Muscle of back (tissue), 13 donors: ENCODE data around the gene CYP24A1. TPM values are rescaled to one million over a fixed set of nuclear protein-coding genes. Genes with fewer than 3 reads are reported as not detected.
A peak's percentile ranks its signal among the peaks of the same experiment; 100 is the strongest.

Source experiments
- DNase-seq, 3 donors: peaks; one replicate each; pipeline versions ENCODE4 v3.0.0 to v3.0.0-alpha.2; 2013
- long read RNA-seq, 9 donors: transcript quantifications; one replicate each; lab custom pipeline, GENCODE V29; 2026
- polyA plus RNA-seq, 10 donors: library from polyadenylated mRNA; unstranded; fragments of 120-200 nt; gene quantifications; one replicate each; pipeline ENCODE4 v1.2.1, GENCODE V29; 2013; ENCODE audit not compliant: insufficient read length in 10 of 10

The CYP24A1 gene
- 1 to 10 TPM in 3 of 10 donors, under 1 TPM in 7; 0.32 to 1.3 (median 0.54) TPM for polyA plus RNA-seq
- long read RNA-seq, donor 1, result 0 reads
- long read RNA-seq, donor 2, result 0 reads
- long read RNA-seq, donor 3, result 0 reads
- long read RNA-seq, donor 4, result 0 reads
- long read RNA-seq, donor 5, result 0 reads
- long read RNA-seq, donor 6, result 0 reads
- long read RNA-seq, donor 7, result 0 reads
- long read RNA-seq, donor 8, result 0 reads
- long read RNA-seq, donor 9, result 0 reads

DNA sequence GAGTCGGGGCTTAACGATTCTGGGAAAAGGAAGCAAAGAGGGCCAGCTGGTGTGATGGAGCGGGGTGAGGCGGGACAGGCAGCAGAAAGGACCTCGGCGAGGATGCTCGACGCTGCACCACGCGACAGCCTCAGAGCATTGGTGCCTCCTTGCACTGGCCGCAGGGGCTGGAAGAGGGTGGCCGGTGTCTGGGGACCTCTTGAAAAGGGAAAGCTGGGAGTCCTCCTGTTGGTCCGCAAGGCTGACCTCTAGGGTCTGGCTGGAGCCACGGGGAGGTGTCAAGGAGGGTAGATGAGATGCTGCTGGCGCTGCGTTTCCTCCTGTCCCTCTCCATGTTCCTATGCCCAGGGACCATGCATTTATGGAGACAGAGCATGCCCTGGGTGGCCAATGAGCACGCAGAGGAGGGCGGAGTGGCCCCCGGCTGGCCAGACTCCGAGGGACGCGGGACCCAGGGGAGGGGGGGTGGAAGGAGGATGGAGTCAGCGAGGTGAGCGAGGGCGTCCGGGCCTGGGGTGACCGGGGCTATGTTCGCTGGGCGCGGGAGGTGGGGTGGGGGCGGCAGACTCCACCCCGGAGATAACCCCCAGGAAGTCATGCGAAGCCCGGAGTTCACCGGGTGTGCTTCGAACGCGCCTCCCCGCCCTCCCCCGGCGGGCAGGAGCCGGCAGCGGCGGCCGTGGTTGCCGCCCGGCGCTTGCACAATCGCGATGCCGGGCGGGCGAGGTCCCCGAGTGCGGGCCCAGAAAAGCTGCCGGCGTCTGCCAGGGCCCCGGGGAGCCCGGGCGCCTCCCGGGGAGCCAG lies at the start of gene CYP24A1:
Gene CYP24A1 (minus strand): TSS at position 334 of the 804 bp plus-strand sequence. CDS start 407 bp downstream, outside the sequence.
- peak in 1 of 3 donors; percentile 24 for DNase-seq

- no peak for DNase-seq
Observed at GRCh38 chr20:54223285-54223684, 49.5 kb upstream of the CYP24A1 start.

GRCh38 chr20:54221996-54222890 lies 48.5 kb upstream of the CYP24A1 start:
- no peak for DNase-seq

DNA sequence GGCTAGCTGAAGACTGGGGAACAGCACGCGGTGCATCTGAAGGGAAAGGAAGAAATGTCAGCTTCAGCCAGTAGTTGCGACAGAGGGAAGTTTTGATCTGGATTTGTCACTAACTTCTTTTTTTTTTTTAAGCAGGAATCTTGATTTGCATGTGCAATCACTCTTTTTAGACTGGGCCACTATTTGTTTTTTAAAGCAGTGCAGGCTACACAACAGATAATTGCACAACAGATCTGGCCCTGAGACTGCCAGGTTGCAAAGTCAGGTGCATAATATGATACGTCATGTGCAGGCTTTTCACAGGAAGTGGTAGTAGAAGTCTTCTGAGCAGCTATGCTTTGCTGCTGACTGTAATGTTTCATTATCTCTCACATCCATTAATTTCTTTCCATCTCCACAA lies 47.6 kb upstream of the CYP24A1 start:
- DNase-seq, result no peak

DNA sequence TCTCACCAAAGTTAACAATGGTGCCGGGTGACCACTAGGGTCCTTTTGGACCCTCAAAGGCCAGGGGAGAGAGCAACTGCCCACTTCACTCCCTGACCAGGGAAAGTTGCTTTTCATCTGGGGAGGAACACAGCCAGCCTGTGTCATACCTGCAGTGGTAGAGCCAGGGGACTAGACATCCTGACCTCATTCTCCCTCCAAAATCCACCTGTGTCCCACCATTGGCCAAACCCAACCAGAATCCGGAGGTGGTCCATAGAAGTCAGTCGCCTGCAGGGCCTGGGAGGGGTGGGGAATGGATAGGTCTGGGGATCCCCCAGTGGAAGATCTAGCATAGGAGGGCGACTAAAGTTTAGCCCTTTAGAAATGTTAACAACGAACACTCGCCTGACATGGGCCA lies 46.9 kb upstream of the CYP24A1 start:
- DNase-seq, result no peak

GRCh38 chr20:54219751-54220426 lies 46.1 kb upstream of the CYP24A1 start:
- peak in 2 of 3 donors; percentile 44 to 54 for DNase-seq

DNA sequence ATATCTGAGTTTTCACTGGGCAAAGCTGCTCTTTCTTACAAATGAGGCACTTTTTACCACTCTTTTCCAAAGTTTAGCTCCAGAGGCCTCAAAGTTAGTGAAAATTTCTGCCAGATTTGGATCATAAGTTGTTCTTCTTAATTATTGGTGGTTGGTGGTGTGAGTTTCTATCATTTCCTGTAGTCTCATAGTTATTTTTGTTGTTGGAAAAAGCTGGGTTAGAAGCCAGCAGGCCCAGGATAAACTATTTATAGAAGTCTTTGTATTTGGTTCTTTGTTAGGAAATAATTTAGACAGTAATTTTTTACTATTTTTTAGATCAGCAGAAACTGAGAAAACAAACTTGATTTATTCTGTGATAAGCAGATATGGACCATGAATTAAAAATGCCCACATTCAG lies 44.7 kb upstream of the CYP24A1 start:
- no peak for DNase-seq

GRCh38 chr20:54217762-54218161 lies 44.0 kb upstream of the CYP24A1 start:
- DNase-seq, result no peak

- no peak for DNase-seq
Observed at GRCh38 chr20:54215157-54215789, 41.5 kb upstream of the CYP24A1 start.

GRCh38 chr20:54214566-54214965 lies 40.8 kb upstream of the CYP24A1 start:
- DNase-seq, result peak; percentile 46 to 64 (median 52)

DNA sequence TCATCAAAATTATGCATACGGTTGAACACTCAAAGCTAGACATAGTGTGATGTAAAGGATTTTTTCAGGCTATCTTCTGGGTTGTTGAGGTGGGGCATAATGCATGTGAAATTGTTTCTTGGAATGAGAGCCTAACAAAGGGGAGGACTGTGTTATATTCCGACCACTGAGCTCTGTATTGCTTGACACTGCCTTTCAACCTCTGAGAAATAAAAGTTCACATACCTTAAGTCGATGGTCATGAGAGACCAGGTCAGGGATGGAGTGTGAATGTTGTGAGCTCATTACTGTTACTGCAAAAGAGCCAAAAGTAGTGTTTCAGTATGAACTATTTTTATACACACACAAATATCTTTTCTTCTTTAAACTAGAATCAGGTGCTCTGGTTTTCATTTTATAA lies 39.1 kb upstream of the CYP24A1 start:
- DNase-seq, result no peak

GRCh38 chr20:54212226-54212625 lies 38.4 kb upstream of the CYP24A1 start:
- DNase-seq, result peak in 1 of 3 donors; percentile 56

- no peak for DNase-seq
Observed at GRCh38 chr20:54209216-54209813, 35.5 kb upstream of the CYP24A1 start.

GRCh38 chr20:54208548-54209176 lies 34.9 kb upstream of the CYP24A1 start:
- DNase-seq, result no peak

DNA sequence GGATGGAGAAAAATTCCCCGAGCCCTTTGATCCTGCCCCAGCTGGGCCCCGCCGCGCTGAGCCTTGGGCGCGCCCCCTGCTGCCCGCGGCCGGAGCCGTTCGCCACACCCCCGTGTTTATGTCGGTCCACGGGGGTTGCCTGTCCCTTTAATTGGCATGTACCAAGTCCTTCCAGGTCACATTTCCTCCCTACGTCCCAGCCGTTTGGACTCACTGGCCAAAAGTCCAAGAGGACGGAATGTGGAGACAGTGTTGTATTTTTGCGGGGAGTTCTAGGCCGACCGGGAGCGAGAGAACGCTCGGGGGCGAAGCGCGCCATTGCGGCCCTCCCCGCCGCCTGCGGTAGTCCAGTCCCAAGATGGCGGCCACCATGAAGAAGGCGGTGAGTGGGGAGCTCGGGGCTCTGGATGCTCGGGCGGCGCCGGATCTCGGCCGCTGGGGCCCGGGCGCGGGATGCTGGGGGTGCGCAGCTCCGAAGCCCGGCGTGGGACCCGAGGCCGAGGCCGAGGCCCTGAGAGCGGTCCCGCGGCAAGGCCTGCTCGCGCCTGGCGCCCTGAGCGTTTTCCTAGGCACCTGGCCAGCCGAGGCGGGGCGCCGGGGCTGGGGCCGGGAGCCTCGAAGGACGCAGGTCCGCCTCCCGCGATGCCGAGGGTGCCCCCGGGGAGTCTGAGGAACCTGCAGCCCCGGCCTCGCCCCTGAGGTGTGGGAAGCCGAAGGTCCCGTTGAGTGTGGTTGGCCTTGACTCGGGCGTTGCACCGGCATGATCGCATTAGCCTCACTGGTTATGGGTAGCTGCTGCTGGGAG lies 34.2 kb upstream of the CYP24A1 start, which contains the start of gene PFDN4:
Gene PFDN4 (plus strand): TSS at position 345 of the 805 bp plus-strand sequence. CDS start 14 bp downstream, at position 359.
- DNase-seq, result peak; percentile 83 to 97 (median 90)

GRCh38 chr20:54207053-54207742 lies 33.4 kb upstream of the CYP24A1 start:
- no peak for DNase-seq

DNA sequence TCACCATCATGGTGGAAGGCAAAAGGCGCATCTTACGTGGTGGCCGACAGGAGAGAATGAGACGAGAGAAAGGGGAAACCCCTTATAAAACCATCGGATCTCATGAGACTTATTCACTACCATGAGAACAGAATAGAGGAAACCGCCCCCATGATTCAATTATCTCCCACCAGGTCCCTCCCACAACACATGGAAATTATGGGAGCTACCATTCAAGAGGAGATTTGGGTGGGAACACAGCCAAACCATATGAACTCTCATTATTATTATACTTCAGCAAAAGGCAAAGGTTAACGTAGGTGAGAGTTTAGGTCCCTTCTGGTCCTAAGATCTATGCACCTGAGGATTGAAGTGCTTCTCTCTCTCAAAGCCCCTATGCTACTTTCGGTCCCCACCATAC lies 31.7 kb upstream of the CYP24A1 start:
- no peak for DNase-seq

DNA sequence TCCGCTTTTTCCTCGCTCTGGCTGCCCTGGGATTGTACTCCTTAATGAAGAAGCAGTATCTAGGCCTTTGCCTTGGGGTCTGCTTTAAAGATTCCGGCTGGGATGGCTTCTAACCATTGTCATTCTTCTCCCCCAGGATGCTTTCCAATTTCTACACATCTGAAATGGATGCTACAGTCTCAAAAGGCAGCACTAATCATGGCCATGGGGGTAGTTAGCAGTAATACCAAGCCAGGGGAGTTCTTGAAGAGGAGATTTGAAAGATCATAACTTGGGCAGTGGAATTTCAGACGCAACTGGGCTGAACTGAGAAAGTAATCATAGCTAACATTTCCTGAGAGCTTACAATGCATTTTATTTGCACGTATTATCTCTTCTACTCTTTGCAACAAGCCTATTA lies 30.7 kb upstream of the CYP24A1 start:
- no peak for DNase-seq

DNA sequence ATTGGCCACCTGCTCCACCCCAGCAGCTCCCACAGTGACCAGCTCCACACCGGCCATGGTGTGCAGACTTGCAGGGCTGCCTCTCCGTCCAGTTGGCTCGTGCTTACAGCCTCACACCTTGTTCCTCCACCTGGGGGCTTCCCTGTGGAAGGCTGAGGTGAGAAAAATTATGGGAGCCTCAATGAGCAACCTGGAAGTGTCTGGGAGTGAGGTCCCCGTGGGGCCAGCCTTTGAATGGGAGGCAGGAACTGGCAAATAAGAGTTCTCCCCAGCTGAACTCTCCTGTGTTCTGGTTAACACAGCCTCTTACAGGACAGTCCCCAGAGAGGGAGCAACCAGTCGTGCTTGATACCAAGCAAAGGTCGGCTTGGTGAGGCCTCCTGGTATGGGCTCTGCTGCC lies 30.3 kb upstream of the CYP24A1 start:
- no peak for DNase-seq
